Measurements from ENCODE around the gene SRD5A3. TPM values are rescaled to one million over a fixed set of nuclear protein-coding genes. Genes with fewer than 3 reads are reported as not detected.

The SRD5A3 gene
- total RNA-seq, 1 experiment from 2014 or later: 17.0 TPM

DNA sequence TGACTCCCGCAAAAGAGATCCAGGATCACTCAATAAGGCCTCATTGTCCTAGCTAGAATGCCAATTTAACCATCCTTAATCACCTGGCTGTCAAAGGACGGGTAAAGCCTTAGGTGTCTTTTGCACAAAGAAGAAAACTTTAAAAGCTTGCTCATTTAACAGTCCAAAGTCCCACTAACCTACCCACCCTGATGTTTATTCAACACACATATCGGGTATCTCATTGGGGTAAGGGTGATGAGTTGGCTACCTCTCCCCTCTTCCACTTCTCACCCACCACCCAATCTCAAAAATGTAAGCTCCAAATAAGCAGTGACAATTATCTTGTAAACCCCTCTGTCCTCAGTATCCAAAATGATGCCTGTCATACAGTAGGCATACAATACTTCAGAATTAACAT lies 988 bp upstream of the SRD5A3 start:
- intact Hi-C loops (cut with micrococcal nuclease; ENCODE audit: unreplicated experiment) (loop anchor here (5.0 kb wide), 1 partner anchor 52 kb away; the partner anchor contains the start of gene TMEM165), in situ Hi-C loops (cut with HindIII; ENCODE audit: low pct_unique_long_range_greater_than_20kb, low sequenced_read_pairs) (no loop called here)
- Histone ChIP-seq H3K4me3 (ENCODE audit: low read depth in 2 of 2, low read length in 2 of 2) (no peak overlapping the region), H3K27ac (ENCODE audit: low read length) (no peak overlapping the region), H3K27me3 (ENCODE audit: control insufficient read depth, insufficient read depth, low read length) (no peaks in the 10 kb centered on the region), H3K9me3 (ENCODE audit: control insufficient read depth, insufficient read depth, low read depth, low read length) (no peaks in the 10 kb centered on the region), H3K4me1 (ENCODE audit: control insufficient read depth, insufficient read depth, low read length) (peaks cover 7% of the 10 kb centered on the region; the same call in 1 of the 2 replicates), H3K36me3 (ENCODE audit: control insufficient read depth, insufficient read depth, low read length) (no peaks in the 10 kb centered on the region)
- POLR2A ChIA-PET: interaction anchor here (0.5 to 0.7 kb wide), 2 partner anchors 147 to 955 kb away, joined by 6 to 9 read pairs; no protein-coding TSS in a partner anchor
- no TSS peak for BruUV-seq (replicated peaks)
- ATAC-seq (no peak), DNase-seq (ENCODE audit: low read depth, low spot score) (no peak)
- CTCF ChIA-PET: no interaction called here
- TF ChIP-seq, protein P1, sequence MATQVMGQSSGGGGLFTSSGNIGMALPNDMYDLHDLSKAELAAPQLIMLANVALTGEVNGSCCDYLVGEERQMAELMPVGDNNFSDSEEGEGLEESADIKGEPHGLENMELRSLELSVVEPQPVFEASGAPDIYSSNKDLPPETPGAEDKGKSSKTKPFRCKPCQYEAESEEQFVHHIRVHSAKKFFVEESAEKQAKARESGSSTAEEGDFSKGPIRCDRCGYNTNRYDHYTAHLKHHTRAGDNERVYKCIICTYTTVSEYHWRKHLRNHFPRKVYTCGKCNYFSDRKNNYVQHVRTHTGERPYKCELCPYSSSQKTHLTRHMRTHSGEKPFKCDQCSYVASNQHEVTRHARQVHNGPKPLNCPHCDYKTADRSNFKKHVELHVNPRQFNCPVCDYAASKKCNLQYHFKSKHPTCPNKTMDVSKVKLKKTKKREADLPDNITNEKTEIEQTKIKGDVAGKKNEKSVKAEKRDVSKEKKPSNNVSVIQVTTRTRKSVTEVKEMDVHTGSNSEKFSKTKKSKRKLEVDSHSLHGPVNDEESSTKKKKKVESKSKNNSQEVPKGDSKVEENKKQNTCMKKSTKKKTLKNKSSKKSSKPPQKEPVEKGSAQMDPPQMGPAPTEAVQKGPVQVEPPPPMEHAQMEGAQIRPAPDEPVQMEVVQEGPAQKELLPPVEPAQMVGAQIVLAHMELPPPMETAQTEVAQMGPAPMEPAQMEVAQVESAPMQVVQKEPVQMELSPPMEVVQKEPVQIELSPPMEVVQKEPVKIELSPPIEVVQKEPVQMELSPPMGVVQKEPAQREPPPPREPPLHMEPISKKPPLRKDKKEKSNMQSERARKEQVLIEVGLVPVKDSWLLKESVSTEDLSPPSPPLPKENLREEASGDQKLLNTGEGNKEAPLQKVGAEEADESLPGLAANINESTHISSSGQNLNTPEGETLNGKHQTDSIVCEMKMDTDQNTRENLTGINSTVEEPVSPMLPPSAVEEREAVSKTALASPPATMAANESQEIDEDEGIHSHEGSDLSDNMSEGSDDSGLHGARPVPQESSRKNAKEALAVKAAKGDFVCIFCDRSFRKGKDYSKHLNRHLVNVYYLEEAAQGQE (IDR thresholded peaks at IDR 0.05; ENCODE audit: insufficient read depth in 1 of 2, low read depth in 2 of 2, low read length in 1 of 2): no peak
- no peak for TF ChIP-seq SIN3A (IDR thresholded peaks at IDR 0.05; ENCODE audit: borderline replicate concordance, insufficient read depth, low read depth, low read length)
- TF ChIP-seq POLR2AphosphoS5 (IDR thresholded peaks at IDR 0.05; ENCODE audit: low read depth, low read length): no peak
- TF ChIP-seq, protein P2, sequence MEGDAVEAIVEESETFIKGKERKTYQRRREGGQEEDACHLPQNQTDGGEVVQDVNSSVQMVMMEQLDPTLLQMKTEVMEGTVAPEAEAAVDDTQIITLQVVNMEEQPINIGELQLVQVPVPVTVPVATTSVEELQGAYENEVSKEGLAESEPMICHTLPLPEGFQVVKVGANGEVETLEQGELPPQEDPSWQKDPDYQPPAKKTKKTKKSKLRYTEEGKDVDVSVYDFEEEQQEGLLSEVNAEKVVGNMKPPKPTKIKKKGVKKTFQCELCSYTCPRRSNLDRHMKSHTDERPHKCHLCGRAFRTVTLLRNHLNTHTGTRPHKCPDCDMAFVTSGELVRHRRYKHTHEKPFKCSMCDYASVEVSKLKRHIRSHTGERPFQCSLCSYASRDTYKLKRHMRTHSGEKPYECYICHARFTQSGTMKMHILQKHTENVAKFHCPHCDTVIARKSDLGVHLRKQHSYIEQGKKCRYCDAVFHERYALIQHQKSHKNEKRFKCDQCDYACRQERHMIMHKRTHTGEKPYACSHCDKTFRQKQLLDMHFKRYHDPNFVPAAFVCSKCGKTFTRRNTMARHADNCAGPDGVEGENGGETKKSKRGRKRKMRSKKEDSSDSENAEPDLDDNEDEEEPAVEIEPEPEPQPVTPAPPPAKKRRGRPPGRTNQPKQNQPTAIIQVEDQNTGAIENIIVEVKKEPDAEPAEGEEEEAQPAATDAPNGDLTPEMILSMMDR (IDR thresholded peaks at IDR 0.05): no peak
- no peak for TF ChIP-seq TCF7L2 (IDR thresholded peaks at IDR 0.05; ENCODE audit: low read depth, low read length)

DNA sequence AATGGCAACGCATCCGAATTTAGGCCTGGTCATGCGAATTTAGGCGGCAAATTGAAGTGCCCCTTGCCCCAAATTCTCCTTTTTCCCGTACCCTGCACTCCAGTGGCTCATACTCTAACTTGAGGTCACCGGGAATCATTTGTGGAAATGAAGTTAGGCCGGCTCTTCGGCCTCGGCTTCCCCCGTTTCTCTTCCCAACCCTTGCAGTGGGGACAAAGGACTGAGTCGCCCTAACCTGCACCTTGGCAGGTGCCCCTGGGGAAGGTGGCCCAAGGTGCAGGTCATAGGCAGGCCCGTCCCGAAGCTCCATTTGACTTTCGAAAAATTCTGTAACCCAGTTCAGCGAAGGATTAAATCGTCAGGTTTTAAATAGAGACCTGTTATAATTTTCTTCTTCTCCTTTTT lies 811 bp downstream of the SRD5A3 start:
- Histone ChIP-seq H3K27ac (ENCODE audit: low read length) (peak overlapping the region; percentile 87), H3K4me3 (ENCODE audit: low read depth in 2 of 2, low read length in 2 of 2) (peak overlapping the region; percentile 56 to 66), H3K27me3 (ENCODE audit: control insufficient read depth, insufficient read depth, low read length) (no peaks in the 10 kb centered on the region), H3K9me3 (ENCODE audit: control insufficient read depth, insufficient read depth, low read depth, low read length) (no peaks in the 10 kb centered on the region), H3K36me3 (ENCODE audit: control insufficient read depth, insufficient read depth, low read length) (no peaks in the 10 kb centered on the region), H3K4me1 (ENCODE audit: control insufficient read depth, insufficient read depth, low read length) (peaks cover 7% of the 10 kb centered on the region; the same call in 1 of the 2 replicates)
- no peak for DNase-seq (ENCODE audit: low read depth, low spot score)
- intact Hi-C loops (cut with micrococcal nuclease; ENCODE audit: unreplicated experiment): loop anchor here (5.0 kb wide), 1 partner anchor 50 kb away; the partner anchor contains the start of gene TMEM165
- CTCF ChIA-PET: no interaction called here
- no TSS peak for BruUV-seq (replicated peaks)
- in situ Hi-C loops (cut with HindIII; ENCODE audit: low pct_unique_long_range_greater_than_20kb, low sequenced_read_pairs): no loop called here
- ATAC-seq: peak; percentile 44
- TF ChIP-seq SIN3A (IDR thresholded peaks at IDR 0.05; ENCODE audit: borderline replicate concordance, insufficient read depth, low read depth, low read length) (no peak), POLR2AphosphoS5 (IDR thresholded peaks at IDR 0.05; ENCODE audit: low read depth, low read length) (no peak), TCF7L2 (IDR thresholded peaks at IDR 0.05; ENCODE audit: low read depth, low read length) (no peak)
- TF ChIP-seq, protein P1 (IDR thresholded peaks at IDR 0.05; ENCODE audit: insufficient read depth in 1 of 2, low read depth in 2 of 2, low read length in 1 of 2): no peak
- TF ChIP-seq, protein P2 (IDR thresholded peaks at IDR 0.05): no peak
- POLR2A ChIA-PET: interaction anchor here (0.7 kb wide), 1 partner anchor 17 kb away, joined by 3 read pairs; no protein-coding TSS in a partner anchor
